Esophagus (tissue), 2 donors: ENCODE data around the gene C5orf47. TPM values are rescaled to one million over a fixed set of nuclear protein-coding genes. Genes with fewer than 3 reads are reported as not detected.

Experiments used
- H3K27ac ChIP-seq, 2 donors: one replicate each; pipeline ENCODE4 v1.5.1; 2013; ENCODE audit warnings: low read depth in 2 of 2, mild to moderate bottlenecking in 2 of 2, inconsistent platforms in 1 of 2, low read length in 1 of 2, moderate library complexity in 1 of 2
- H3K27me3 ChIP-seq, 2 donors: one replicate each; pipeline ENCODE4 v1.6.1; 2013; ENCODE audit warnings: low read length in 2 of 2, control low read depth in 1 of 2, mild to moderate bottlenecking in 1 of 2; ENCODE audit not compliant: insufficient read depth in 2 of 2, control insufficient read depth in 1 of 2
- H3K36me3 ChIP-seq, 2 donors: one replicate each; pipeline ENCODE4 v1.6.1; 2013; ENCODE audit warnings: low read length in 1 of 2; ENCODE audit not compliant: control insufficient read depth in 2 of 2, insufficient read depth in 2 of 2
- H3K4me1 ChIP-seq, 2 donors: one replicate each; pipeline ENCODE4 v1.6.1; 2013; ENCODE audit warnings: low read length in 1 of 2; ENCODE audit not compliant: control insufficient read depth in 2 of 2, insufficient read depth in 2 of 2
- H3K4me3 ChIP-seq, 2 donors: one replicate each; pipeline ENCODE4 v1.5.1; 2013; ENCODE audit warnings: low read length in 2 of 2, mild to moderate bottlenecking in 2 of 2, low read depth in 1 of 2, moderate library complexity in 1 of 2
- H3K9me3 ChIP-seq, 2 donors: one replicate each; pipeline ENCODE4 v1.6.1; 2013; ENCODE audit warnings: mild to moderate bottlenecking in 2 of 2, low read depth in 1 of 2, low read length in 1 of 2, moderate library complexity in 1 of 2; ENCODE audit not compliant: control insufficient read depth in 2 of 2, insufficient read depth in 1 of 2
- WGBS, 2 donors: extraction: QIAGEN DNeasy Blood & Tissue Kit; methylation state at CpG; one replicate each; pipeline ENCODE4 v1.1.7; 2013; 5-methylcytosine and 5-hydroxymethylcytosine counted together
- polyA plus RNA-seq, 2 donors: library from polyadenylated mRNA; stranded (reverse); fragments of 200-250 nt; gene quantifications; one replicate each; pipeline ENCODE4 v1.2.3, GENCODE V29; 2013
- donor health status: healthy with polysubstance abuse.
- donor health status: Bipolar disorder and iron deficiency.

C5orf47 gene
- polyA plus RNA-seq: not detected

- H3K4me1 ChIP-seq: no peaks in the 10 kb centered on the region
- WGBS, 2 donors: 93 to 95% methylated on average over 51 of the region's 51 CpGs
- H3K4me3 ChIP-seq: no peak within 1 kb of the TSS
- H3K36me3 ChIP-seq: no peaks in the 10 kb centered on the region
- no peaks in the 10 kb centered on the region for H3K9me3 ChIP-seq
- no peak within 1 kb of the TSS for H3K27ac ChIP-seq
- no peaks in the 10 kb centered on the region for H3K27me3 ChIP-seq
Measured at GRCh38 chr5:173988554-173989431, at the start of gene C5orf47. Gene C5orf47 (plus strand): TSS chr5:173989170. CDS start chr5:173989264, 94 bp downstream.

GRCh38 chr5:173940269-173940668, 48.7 kb upstream of the C5orf47 start:
- Histone ChIP-seq H3K4me1 (no peaks in the 10 kb centered on the region), H3K27ac (no peak overlapping the region)
- 81 to 87% methylated on average over 2 of the region's 2 CpGs for WGBS, 2 donors

GRCh38 chr5:173941102-173941501, 47.9 kb upstream of the C5orf47 start:
- Histone ChIP-seq H3K27ac (no peak overlapping the region), H3K27me3 (no peaks in the 10 kb centered on the region), H3K9me3 (no peaks in the 10 kb centered on the region), H3K4me1 (no peaks in the 10 kb centered on the region), H3K36me3 (peaks cover 0 to 4% of the 10 kb centered on the region in 2 donors), H3K4me3 (no peak overlapping the region)
- WGBS, 2 donors: 79 to 92% methylated on average over 2 of the region's 2 CpGs

More at GRCh38 chr5:173940269-173940668, 48.7 kb upstream of the C5orf47 start:
- H3K36me3 ChIP-seq: peaks cover 0 to 4% of the 10 kb centered on the region in 2 donors
- H3K27me3 ChIP-seq: no peaks in the 10 kb centered on the region
- H3K4me3 ChIP-seq: no peak overlapping the region
- H3K9me3 ChIP-seq: no peaks in the 10 kb centered on the region

GRCh38 chr5:173941758-173942401, 47.1 kb upstream of the C5orf47 start:
- Histone ChIP-seq H3K27ac (peak overlapping the region in 1 of 2 donors; percentile 31), H3K9me3 (no peaks in the 10 kb centered on the region), H3K36me3 (peaks cover 4 to 6% of the 10 kb centered on the region in 2 donors), H3K4me1 (no peaks in the 10 kb centered on the region), H3K4me3 (no peak overlapping the region), H3K27me3 (no peaks in the 10 kb centered on the region)
- WGBS, 2 donors: 69 to 72% methylated on average over 9 of the region's 9 CpGs

- no peaks in the 10 kb centered on the region for H3K27me3 ChIP-seq
Measured at GRCh38 chr5:173944511-173944910, 44.5 kb upstream of the C5orf47 start.

GRCh38 chr5:173945160-173945559, 43.8 kb upstream of the C5orf47 start:
- 82 to 85% methylated on average over 2 of the region's 2 CpGs for WGBS, 2 donors
- no peaks in the 10 kb centered on the region for H3K4me1 ChIP-seq

More at GRCh38 chr5:173944511-173944910, 44.5 kb upstream of the C5orf47 start:
- no peak overlapping the region for H3K4me3 ChIP-seq
- no peak overlapping the region for H3K27ac ChIP-seq
- H3K9me3 ChIP-seq: no peaks in the 10 kb centered on the region
- no peaks in the 10 kb centered on the region for H3K4me1 ChIP-seq
- 56 to 82% methylated on average over 2 of the region's 2 CpGs for WGBS, 2 donors
- H3K36me3 ChIP-seq: peaks cover 4 to 9% of the 10 kb centered on the region in 2 donors

GRCh38 chr5:173946323-173946722, 42.6 kb upstream of the C5orf47 start:
- no peaks in the 10 kb centered on the region for H3K27me3 ChIP-seq
- WGBS, 2 donors: 76 to 100% methylated on average over 2 of the region's 2 CpGs
- H3K4me3 ChIP-seq: no peak overlapping the region

More at GRCh38 chr5:173945160-173945559, 43.8 kb upstream of the C5orf47 start:
- Histone ChIP-seq H3K9me3 (no peaks in the 10 kb centered on the region), H3K27ac (no peak overlapping the region), H3K27me3 (no peaks in the 10 kb centered on the region), H3K36me3 (peaks cover 5 to 12% of the 10 kb centered on the region in 2 donors), H3K4me3 (no peak overlapping the region)

GRCh38 chr5:173950829-173951228, 38.1 kb upstream of the C5orf47 start:
- Histone ChIP-seq H3K4me3 (no peak overlapping the region), H3K4me1 (peaks cover 0 to under 1% of the 10 kb centered on the region in 2 donors), H3K27me3 (no peaks in the 10 kb centered on the region), H3K36me3 (peaks cover 9 to 16% of the 10 kb centered on the region in 2 donors), H3K9me3 (no peaks in the 10 kb centered on the region), H3K27ac (no peak overlapping the region)
- WGBS, 2 donors: 76 to 77% methylated on average over 2 of the region's 2 CpGs

More at GRCh38 chr5:173946323-173946722, 42.6 kb upstream of the C5orf47 start:
- H3K4me1 ChIP-seq: no peaks in the 10 kb centered on the region
- H3K27ac ChIP-seq: no peak overlapping the region
- H3K9me3 ChIP-seq: no peaks in the 10 kb centered on the region
- H3K36me3 ChIP-seq: peaks cover 8 to 16% of the 10 kb centered on the region in 2 donors

- peaks cover 10 to 11% of the 10 kb centered on the region in 2 donors for H3K36me3 ChIP-seq
- H3K27ac ChIP-seq: no peak overlapping the region
- H3K4me1 ChIP-seq: peaks cover 0 to 3% of the 10 kb centered on the region in 2 donors
- 67 to 79% methylated on average over 5 of the region's 5 CpGs for whole genome bisulfite sequencing, 2 donors
- H3K27me3 ChIP-seq: no peaks in the 10 kb centered on the region
- H3K4me3 ChIP-seq: no peak overlapping the region
- no peaks in the 10 kb centered on the region for H3K9me3 ChIP-seq
Measured at GRCh38 chr5:173953528-173954090, 35.4 kb upstream of the C5orf47 start.
